GM19193 (cell line): ENCODE data around the gene IARS2.
A peak's percentile ranks its signal among the peaks of the same experiment; 100 is the strongest.

Source experiments
- POLR2A ChIP-seq: IDR thresholded peaks from 4 replicates; pipeline ENCODE4 v1.6.1; 2011; ENCODE audit not compliant: insufficient read depth, insufficient read length; ENCODE audit errors: extremely low read depth

Gene IARS2

GRCh38 chr1:220089650-220090556, 4.0 kb upstream of the IARS2 start, which contains the start of gene BPNT1:
TSS of gene BPNT1 (minus strand) at chr1:220089788. CDS start at chr1:220079846, 9,942 bp downstream.
- peak; percentile 87 for TF ChIP-seq POLR2A

GRCh38 chr1:220092694-220093093, 1.2 kb upstream of the IARS2 start:
- TF ChIP-seq POLR2A = no peak

- no peak for TF ChIP-seq POLR2A
Measured at GRCh38 chr1:220093361-220094015, 444 bp upstream of the IARS2 start.

GRCh38 chr1:220099826-220100225, 5.9 kb downstream of the IARS2 start:
- no peak for TF ChIP-seq POLR2A

- TF ChIP-seq POLR2A = no peak
Measured at GRCh38 chr1:220113136-220113695, 19.3 kb downstream of the IARS2 start.

- no peak for TF ChIP-seq POLR2A
Measured at GRCh38 chr1:220119043-220119512, 25.1 kb downstream of the IARS2 start.

- TF ChIP-seq POLR2A = no peak
Measured at GRCh38 chr1:220121791-220122530, 28.0 kb downstream of the IARS2 start.

GRCh38 chr1:220123066-220123465, 29.1 kb downstream of the IARS2 start:
- TF ChIP-seq POLR2A = no peak

- no peak for TF ChIP-seq POLR2A
Measured at GRCh38 chr1:220123889-220124288, 30.0 kb downstream of the IARS2 start.

GRCh38 chr1:220124542-220124941, 30.6 kb downstream of the IARS2 start:
- no peak for TF ChIP-seq POLR2A

GRCh38 chr1:220127076-220127475, 33.1 kb downstream of the IARS2 start:
- no peak for TF ChIP-seq POLR2A

- TF ChIP-seq POLR2A = no peak
Measured at GRCh38 chr1:220129479-220130210, 35.7 kb downstream of the IARS2 start.

- no peak for TF ChIP-seq POLR2A
Measured at GRCh38 chr1:220135755-220136154, 41.8 kb downstream of the IARS2 start.

GRCh38 chr1:220137019-220137786, 43.3 kb downstream of the IARS2 start:
- no peak for TF ChIP-seq POLR2A

GRCh38 chr1:220139966-220140365, 46.0 kb downstream of the IARS2 start:
- TF ChIP-seq POLR2A = no peak
